ENCODE measurements around the gene AKNA.

Gene AKNA

DNA sequence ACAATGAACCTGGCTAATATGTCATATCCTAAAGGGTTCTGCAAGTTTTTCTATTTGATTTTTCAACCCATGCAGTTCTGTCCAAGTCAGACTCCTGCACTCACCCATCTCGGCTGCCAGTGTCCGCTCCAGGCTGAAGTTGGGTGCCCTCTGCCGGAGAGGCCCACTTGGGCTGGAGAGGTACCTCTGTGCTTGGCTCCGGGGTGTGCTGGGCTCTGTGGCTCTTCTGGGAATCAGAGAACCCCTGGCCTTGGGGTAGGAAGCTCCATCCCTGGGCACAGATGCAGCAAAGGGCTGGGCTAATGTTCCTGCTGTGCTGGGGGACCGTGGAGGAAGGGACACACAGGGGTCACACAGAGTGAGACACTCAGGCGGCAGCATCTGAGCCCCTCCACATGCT, 32.0 kb downstream of the AKNA start:
- no peak for DNase-seq

DNA sequence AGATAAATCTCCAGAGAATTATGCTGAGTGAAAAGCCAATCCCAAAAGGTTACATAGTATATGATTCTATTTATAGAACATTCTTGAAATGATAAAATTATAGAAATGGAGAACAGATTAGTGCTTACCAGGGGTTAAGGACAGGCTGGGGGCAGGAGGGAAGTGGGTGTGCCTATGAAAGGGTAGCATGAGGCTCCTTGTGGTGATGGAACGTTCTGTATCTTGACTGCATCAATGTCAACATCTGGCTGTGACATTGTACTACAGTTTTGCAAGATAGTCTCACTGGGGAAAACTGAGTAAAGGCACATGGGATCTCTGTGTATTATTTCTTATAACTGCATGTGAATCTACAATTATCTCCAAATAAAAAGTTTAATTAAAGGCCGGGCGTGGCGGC, 35.9 kb downstream of the AKNA start:
- no peak for DNase-seq

DNA sequence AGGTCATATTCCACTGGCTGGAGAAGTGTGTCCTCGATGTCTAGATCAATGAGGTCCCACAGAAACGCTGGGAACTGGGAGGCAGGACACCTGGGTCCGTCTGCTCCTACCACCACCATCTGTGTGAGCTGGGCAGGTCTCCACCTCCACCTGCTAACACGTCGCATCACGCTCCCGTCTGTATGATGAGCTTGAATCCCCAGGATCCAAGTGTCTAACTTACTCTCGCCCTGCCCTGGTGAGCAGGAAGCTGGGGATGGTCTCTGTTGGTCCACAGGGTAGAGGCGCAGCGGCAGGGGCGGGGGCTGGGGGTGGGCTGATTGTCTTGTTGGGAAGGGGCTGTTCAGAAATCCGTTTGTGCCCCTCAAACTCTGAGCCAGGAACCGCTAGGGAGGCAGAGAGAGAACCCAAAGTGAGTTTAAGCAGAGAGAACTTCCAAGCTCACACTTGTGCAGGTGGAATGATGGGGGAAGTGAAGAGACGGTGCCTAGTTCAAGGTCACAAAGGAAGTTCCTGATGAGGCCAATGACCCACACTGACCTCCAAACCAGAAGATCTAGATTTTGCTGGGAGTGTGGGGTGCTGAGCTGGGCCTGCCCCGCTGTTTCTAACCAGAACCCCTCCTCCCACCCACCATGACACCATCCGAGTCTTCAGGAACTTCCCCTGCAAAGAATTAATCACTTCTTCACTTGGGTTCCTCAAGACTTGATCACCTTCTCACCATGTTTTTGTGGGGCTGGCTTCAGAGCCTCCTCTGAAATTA, 37.0 kb downstream of the AKNA start:
- no peak for DNase-seq

- DNase-seq, result no peak
Observed at GRCh38 chr9:114349713-114350480, 37.9 kb downstream of the AKNA start.

GRCh38 chr9:114348906-114349482, 38.8 kb downstream of the AKNA start:
- peak; percentile 17 for DNase-seq

DNA sequence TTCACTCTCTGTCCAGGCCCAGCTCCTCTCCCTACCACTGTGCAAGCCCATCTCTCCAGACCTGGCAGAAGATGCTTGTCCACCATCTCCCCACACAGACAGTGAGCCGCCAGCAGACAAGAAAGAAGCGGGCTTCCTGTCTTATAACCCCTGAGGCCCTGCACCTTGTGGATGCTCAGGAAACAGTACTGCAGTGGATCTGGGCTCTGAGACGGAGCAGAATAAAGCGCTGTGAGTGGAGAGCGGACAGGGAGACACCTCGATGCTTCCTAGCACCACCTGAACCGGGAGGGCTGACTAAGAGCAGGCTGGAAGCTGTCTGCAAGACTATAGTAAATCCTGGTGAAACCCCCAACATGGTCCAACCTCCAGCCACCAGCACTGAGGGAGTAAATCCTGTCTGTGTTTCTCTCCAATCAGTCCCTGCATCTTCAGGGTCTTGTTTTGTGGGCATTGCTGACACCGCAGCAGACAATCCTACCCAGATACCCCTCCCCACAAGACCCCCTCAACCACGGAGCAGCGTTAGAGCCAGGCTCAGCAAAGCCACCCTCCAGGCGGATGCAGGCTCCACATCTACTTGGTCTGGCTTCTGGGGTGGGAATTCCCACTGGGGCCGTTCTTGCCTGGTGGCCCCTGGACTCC, 39.4 kb downstream of the AKNA start:
- DNase-seq, result no peak

- DNase-seq, result no peak
Observed at GRCh38 chr9:114347675-114348074, 40.1 kb downstream of the AKNA start.

- DNase-seq, result no peak
Observed at GRCh38 chr9:114346146-114346545, 41.6 kb downstream of the AKNA start.

DNA sequence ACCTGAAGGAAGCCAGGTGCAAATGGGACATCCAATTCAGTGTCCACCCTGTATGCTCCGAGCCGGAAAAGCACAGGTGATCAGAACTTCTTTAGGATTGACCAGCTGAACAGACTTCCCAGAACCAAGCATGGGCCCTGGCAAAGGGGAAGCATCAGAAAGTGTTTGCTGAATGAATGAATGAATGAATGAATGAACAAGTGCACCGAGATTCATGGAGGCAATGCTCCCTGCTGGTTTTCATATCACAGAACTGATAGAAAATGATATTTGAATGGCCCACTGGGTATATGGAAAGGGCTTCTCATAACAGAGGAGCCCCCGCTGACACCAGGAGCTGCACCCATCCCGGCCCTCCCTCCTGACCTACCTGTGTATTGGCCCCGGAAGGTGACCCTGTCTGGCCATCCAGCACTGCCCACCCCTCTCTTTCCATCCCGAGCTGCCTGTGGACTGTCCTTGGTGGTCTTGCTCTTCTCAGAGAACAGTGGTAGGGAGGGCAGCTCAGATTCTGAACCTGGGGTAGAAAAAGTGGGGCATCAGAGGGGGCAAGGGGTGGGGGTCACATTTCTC, 42.2 kb downstream of the AKNA start:
- DNase-seq, result no peak

GRCh38 chr9:114344692-114345091, 43.1 kb downstream of the AKNA start:
- DNase-seq, result no peak

DNA sequence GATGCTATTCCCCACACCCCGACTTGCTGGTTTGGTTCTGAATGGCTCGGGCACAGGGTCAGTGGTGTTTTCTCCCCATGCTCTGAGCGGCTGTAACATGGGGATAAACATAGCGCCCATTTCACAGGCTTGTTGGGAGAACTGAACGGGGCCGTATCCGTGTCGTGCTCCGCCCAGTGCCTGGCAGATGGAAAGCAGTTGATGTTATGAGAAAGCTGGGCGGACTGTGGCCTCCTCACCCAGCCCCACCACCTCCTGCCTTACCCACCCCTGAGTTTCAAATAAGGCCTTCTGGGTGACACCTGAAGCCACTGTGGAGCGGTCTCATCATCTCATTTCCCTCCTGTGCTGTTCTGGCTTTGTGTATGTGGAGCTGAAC, 43.6 kb downstream of the AKNA start:
- DNase-seq, result no peak

DNA sequence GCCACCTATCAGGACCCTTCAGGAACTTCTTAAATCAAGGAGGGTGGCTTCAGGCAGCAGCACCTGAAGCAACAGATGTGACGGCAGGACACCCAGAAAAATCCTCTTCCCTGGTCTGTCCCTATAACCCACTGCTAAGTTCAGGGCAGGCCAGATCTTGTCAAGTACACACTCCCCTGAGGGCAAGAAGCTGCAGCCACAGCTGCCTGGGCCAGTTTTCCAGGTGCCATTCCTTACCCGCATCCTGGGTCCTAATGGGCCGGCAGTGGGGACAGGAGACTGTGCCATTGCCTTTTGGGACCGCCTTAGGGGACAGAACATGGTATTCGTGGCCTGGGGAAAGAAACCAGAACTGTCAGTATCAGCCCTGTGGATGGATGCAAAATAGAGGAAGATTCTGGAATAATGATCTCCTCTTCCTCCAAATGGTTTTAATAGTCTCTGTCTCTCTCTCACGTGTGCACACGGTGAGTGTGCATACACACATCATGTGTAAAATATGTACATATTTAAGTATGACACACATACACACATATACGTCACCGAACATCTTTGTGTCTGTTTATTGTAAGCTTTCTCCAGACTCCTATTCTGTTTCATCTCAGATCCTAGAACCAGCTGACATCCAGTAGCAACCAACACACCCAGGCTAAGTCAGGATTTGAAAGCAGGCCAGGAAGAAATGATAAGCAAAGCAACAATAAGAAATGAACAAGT, 44.2 kb downstream of the AKNA start:
- DNase-seq, result no peak

GRCh38 chr9:114342755-114343440, 44.9 kb downstream of the AKNA start:
- DNase-seq, result no peak

- no peak for DNase-seq
Observed at GRCh38 chr9:114341991-114342390, 45.8 kb downstream of the AKNA start.

DNA sequence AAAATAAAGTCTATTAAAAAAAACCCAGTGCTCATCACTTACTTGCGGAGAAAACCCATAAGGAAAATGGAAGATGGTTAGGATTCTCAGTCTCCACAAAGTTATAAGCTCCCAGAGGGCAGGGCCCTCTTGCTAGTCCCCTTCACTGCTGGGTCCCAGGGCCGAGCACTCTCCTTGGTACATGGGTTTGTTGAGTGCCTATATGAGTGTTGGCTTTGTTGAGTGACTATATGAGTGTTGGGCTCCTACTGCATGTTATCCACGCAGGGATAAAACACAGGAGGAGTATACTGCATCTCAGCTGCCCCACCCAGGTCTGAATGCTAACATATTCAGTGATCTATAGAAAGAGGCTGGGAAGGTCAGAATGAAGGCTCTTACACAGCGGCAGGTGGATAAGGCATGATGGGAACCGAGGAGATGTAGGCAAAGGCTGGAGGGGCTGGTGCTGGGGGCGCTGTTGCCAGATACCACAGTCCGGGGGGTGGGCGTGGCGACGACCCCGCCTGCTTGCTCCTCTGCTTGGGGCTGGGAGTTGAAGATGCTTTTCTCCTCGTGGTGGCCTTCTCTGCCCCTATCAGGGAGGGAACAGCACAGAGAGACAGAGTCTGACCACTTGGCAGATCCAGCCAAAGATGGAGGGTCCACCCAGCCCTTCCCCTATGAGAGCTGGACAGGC, 46.5 kb downstream of the AKNA start:
- no peak for DNase-seq

- no peak for DNase-seq
Observed at GRCh38 chr9:114339130-114339908, 48.5 kb downstream of the AKNA start.

GRCh38 chr9:114338187-114338586, 49.6 kb downstream of the AKNA start:
- no peak for DNase-seq

DNA sequence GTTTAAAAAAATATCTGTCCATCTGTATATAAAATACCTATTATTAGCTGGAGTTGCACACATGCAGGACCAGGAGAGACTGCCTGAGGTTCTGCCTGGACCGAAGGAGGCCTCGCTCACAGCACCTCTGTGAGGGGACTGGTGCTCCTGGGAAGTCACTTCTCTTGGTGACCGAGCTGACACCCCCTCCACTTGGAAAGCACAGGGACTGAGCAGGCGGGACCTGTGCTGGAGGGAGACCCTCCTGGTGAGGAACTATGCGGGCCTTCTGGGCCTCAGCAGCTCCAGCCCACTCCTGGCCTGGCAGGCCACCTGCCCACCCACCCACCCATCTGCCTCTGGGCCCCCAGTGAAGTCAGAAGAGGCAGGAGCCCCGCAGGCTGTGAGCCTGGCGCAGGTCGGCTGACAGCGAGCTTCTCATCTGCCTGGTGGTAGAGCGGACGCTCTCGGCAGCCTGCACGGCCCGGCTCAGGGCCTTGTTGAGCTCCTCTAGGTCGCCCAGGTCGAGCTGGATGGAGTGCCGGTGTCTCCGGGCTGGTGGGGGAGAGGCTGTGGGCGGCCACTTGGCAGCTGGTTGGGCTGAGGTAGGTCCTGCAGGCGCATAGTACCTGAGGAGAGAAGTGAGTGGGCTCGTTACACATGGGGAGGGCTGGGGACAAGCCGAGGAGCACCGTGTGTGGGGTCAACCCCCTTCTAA, 50.9 kb downstream of the AKNA start:
- no peak for DNase-seq

DNA sequence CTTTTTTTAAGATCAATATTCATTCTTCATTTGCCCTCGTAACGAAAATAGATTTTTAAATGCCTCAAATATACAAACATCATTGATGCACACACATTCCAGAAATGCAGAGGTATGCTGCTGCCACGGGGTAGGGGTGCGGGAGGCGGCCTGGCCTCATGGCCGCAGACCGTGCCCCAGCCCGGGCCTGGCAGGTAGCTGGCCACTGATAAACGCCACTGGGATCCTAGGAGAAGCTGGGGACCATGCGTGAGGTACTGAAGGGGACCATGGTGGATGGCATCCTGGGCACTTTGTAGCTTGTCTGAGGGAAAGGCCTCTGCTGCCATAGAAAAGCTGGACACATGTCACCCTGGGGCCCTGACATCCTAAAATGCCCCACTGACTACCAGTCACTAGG, 51.6 kb downstream of the AKNA start:
- DNase-seq, result no peak

- no peak for DNase-seq
Observed at GRCh38 chr9:114335745-114336144, 52.0 kb downstream of the AKNA start.

Data from NK-92 treated with Interleukin-12 subunit alpha and Interleukin-12 subunit beta, amount 100 ng/mL, for 24 hours (cell line).